DOHH2 (cell line): ENCODE results near the gene CBFA2T2.
A peak's percentile ranks its signal among the peaks of the same experiment; 100 is the strongest.

ENCODE experiments used
- H3F3A ChIP-seq: fragments of 200-600 bp; sonication (generic), shearing (Covaris generic); 2 replicates; pipeline ENCODE4 v1.6.0; 2016; ENCODE audit warnings: antibody characterized with exemption, mild to moderate bottlenecking; ENCODE audit not compliant: control insufficient read depth, insufficient read depth
- H3K27ac ChIP-seq: fragments of 200-600 bp; sonication (generic); 2 replicates; pipeline ENCODE4 v1.5.1; 2014; ENCODE audit warnings: low read depth, mild to moderate bottlenecking, low read length, moderate library complexity
- H3K27me3 ChIP-seq: fragments of 200-600 bp; sonication (generic); 2 replicates; pipeline ENCODE4 v1.6.1; 2014; ENCODE audit warnings: mild to moderate bottlenecking, low read length, mixed read lengths; ENCODE audit not compliant: control insufficient read depth
- H3K36me3 ChIP-seq: fragments of 200-600 bp; sonication (generic); 2 replicates; pipeline ENCODE4 v1.6.1; 2014; ENCODE audit warnings: mild to moderate bottlenecking, low read length, moderate library complexity, mixed read lengths; ENCODE audit not compliant: control insufficient read depth
- H3K4me1 ChIP-seq: fragments of 200-600 bp; sonication (generic); 2 replicates; pipeline ENCODE4 v1.6.1; 2014; ENCODE audit warnings: mild to moderate bottlenecking, low read length, mixed read lengths; ENCODE audit not compliant: control insufficient read depth
- H3K4me2 ChIP-seq: fragments of 200-600 bp; sonication (generic); 2 replicates; pipeline ENCODE4 v1.6.0; 2014; ENCODE audit warnings: mild to moderate bottlenecking, low read length, moderate library complexity
- H3K4me3 ChIP-seq: fragments of 200-600 bp; sonication (generic); 2 replicates; pipeline ENCODE4 v1.5.1; 2014; ENCODE audit warnings: mild to moderate bottlenecking, low read length, mixed read lengths
- H3K79me2 ChIP-seq: fragments of 200-600 bp; sonication (generic); 2 replicates; pipeline ENCODE4 v1.6.1; 2014; ENCODE audit warnings: mild to moderate bottlenecking, low read length, mixed read lengths; ENCODE audit not compliant: control insufficient read depth
- H3K9me2 ChIP-seq: fragments of 200-600 bp; sonication (generic); replicated peaks from 2 replicates; pipeline ENCODE4 v1.6.1; 2014; ENCODE audit warnings: mild to moderate bottlenecking, low read length, mixed read lengths; ENCODE audit not compliant: control insufficient read depth
- H3K9me3 ChIP-seq: fragments of 200-600 bp; sonication (generic); 2 replicates; pipeline ENCODE4 v1.6.1; 2014; ENCODE audit warnings: antibody characterized with exemption, low read length, mixed read lengths; ENCODE audit not compliant: control insufficient read depth, insufficient read depth
- H4K20me1 ChIP-seq: fragments of 200-600 bp; sonication (generic); 2 replicates; pipeline ENCODE4 v1.6.0; 2014; ENCODE audit warnings: low read depth, mild to moderate bottlenecking, antibody characterized with exemption, low read length, moderate library complexity; ENCODE audit not compliant: control insufficient read depth, insufficient read depth
- EZH2phosphoT487 ChIP-seq: fragments of 200-600 bp; sonication (generic); IDR thresholded peaks from 2 replicates; pipeline ENCODE4 v1.6.1; 2017; ENCODE audit warnings: borderline replicate concordance, mild to moderate bottlenecking, antibody characterized with exemption, low read length, moderate library complexity, mixed read lengths
- TF ChIP-seq, protein P1 (sequence below): fragments of 200-600 bp; sonication (generic); IDR thresholded peaks from one replicate; pipeline ENCODE4 v1.5.1; 2014; ENCODE audit warnings: antibody characterized with exemption, mild to moderate bottlenecking, low read depth, low read length; ENCODE audit not compliant: poor library complexity, severe bottlenecking

CBFA2T2 gene

DNA sequence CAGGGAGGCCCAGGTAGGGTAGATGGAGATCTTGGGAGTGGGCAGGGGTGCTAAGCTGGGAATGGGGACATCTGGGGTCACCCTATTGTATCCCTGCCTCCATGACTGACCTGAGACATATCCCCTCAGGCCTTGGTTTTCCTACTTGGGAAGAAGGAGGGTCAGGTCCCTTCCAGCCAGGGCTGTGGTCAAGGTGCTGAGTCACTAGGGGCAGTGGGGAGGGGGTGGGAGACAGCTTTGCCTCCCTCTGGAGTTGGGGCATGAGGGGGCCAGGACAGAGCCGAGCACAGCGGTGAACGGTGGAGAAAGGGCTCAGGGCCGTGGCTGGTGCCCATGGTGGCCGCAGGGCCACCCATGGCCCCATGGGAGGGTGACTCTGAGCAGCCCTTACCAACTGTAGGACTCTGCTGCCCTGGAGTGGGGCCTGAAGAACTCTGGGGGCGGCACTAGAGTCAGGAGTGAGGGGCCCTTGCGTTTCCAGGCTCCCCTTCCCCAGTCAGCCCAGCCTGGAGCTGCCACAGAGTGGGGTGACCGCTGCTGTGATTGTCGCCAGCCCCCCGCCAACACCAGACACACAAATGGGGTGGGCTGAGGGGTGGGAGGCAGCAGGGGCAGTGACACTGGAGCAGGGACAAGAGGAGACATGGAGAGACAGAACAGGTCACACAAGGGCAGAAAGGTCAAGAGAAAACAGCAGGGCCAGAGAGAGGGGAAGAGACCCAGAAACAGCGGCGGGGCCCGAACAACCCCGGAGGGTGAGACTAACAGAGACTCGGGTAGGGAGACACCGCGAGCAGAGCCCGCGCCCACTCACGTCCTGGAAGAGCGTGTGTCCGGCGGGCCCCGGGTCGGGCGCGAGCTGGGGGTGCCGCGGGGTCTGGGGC, 183.8 kb downstream of the CBFA2T2 start:
- H3K36me3 ChIP-seq: peaks cover 48% of the 10 kb centered on the region
- peak overlapping the region; percentile 84 for H3K4me3 ChIP-seq
- H3K79me2 ChIP-seq: peaks cover 13% of the 10 kb centered on the region
- H4K20me1 ChIP-seq: peaks cover 4% of the 10 kb centered on the region; the same call in 1 of the 2 replicates
- no peaks in the 10 kb centered on the region for H3K9me2 ChIP-seq
- H3K9me3 ChIP-seq: no peaks in the 10 kb centered on the region
- no peak overlapping the region for H3K27ac ChIP-seq
- H3K27me3 ChIP-seq: no peaks in the 10 kb centered on the region
- peaks cover 40% of the 10 kb centered on the region for H3K4me1 ChIP-seq
- peak overlapping the region; percentile 93 for H3K4me2 ChIP-seq
- H3F3A ChIP-seq: peaks cover 31% of the 10 kb centered on the region
- TF ChIP-seq, protein P1, sequence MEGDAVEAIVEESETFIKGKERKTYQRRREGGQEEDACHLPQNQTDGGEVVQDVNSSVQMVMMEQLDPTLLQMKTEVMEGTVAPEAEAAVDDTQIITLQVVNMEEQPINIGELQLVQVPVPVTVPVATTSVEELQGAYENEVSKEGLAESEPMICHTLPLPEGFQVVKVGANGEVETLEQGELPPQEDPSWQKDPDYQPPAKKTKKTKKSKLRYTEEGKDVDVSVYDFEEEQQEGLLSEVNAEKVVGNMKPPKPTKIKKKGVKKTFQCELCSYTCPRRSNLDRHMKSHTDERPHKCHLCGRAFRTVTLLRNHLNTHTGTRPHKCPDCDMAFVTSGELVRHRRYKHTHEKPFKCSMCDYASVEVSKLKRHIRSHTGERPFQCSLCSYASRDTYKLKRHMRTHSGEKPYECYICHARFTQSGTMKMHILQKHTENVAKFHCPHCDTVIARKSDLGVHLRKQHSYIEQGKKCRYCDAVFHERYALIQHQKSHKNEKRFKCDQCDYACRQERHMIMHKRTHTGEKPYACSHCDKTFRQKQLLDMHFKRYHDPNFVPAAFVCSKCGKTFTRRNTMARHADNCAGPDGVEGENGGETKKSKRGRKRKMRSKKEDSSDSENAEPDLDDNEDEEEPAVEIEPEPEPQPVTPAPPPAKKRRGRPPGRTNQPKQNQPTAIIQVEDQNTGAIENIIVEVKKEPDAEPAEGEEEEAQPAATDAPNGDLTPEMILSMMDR: no peak

DNA sequence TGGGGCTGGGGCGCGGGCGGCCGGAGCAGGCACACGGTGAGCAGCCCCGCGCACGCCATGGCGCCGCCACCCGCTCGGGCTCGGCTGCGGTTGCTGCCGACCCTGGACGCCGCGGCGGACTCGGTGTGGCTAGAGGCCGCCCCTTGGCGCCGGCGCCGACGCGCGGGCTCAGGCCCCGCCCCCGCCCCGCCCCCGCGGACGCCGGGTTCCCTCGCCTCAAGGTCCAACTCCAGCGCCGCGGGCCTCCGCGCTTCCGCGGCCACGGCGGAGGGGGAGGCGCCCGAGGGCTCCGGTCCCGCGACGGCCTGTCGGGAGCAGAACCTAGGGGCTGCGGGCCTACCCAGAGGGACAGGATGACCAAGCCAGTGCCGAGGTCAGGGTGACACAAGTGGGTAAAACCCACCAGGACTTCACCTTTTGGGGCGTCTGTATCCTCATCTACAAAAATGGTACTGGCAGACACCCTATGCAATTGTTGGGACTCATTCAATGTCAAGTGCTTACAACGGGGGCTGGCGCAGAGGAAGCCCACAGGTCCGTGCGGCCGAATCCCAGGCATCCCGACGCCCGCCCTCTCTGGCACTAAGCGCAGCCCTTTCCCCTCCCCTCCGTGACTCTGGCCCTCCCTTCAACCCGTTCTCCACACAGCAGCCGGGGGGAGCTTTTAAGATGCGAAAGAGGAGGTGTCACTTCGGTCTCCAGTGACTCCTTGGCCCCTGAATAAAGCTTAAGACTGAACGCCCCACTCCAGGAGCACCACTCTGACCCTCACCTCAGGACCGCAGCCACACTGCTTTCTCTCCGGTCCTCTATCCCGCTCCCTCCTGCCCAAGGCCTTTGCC, 184.6 kb downstream of the CBFA2T2 start, which contains the start of gene NECAB3:
NECAB3 (minus strand) TSS at position 135 of the 842 bp plus-strand sequence; CDS start at position 59, 76 bp downstream.
- Histone ChIP-seq H3F3A (peaks cover 37% of the 10 kb centered on the region), H3K4me3 (peak within 1 kb of the TSS; percentile 84), H3K9me2 (no peaks in the 10 kb centered on the region), H4K20me1 (peaks cover 7% of the 10 kb centered on the region; the same call in 1 of the 2 replicates), H3K27me3 (no peaks in the 10 kb centered on the region), H3K4me1 (peaks cover 42% of the 10 kb centered on the region), H3K36me3 (peaks cover 49% of the 10 kb centered on the region), H3K9me3 (no peaks in the 10 kb centered on the region), H3K27ac (peak within 1 kb of the TSS; percentile 40), H3K4me2 (peak within 1 kb of the TSS; percentile 93), H3K79me2 (peaks cover 17% of the 10 kb centered on the region)
- TF ChIP-seq, protein P1: no peak

DNA sequence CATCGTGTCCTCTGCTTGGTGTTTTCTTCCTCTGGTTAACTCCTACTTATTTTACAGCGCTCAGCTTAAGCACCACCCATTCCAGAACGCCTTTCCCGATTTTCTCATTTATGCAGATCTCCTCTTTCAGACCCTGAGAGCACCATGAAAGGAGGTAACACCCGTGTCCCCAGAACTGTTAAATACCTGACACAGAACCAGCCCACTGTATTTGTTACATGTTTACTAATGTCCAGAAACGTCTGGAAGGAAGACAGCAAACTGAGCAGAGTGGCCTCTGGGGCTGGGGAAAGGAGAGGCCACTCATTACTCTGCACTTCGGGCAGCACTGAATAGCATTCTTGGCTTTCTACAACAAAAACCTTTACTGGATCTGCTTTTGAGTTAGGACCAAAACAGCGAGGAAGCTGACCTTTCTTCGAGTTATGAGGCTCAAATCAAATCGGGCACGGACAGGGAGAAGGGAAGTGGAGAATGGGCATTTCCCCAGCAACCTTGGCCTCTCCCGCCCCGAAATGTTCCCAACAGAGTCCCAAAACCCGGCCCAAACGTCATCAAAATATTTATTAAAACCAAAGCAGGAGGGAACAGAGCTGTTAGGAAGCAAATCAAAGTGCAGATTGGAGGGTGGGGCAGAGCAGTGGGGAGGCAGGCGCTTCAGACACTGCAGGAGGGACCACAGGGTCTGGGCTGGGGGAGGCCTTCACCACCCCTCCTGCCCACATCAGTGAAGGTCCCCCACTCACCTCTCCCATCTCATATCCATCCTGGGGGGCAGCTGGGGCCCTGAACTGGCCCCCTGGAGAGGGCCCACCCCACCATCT, 185.5 kb downstream of the CBFA2T2 start:
- Histone ChIP-seq H3K4me1 (peaks cover 48% of the 10 kb centered on the region), H4K20me1 (peaks cover 10% of the 10 kb centered on the region; the same call in 1 of the 2 replicates), H3K79me2 (peaks cover 25% of the 10 kb centered on the region), H3K9me3 (no peaks in the 10 kb centered on the region), H3F3A (peaks cover 35% of the 10 kb centered on the region), H3K27ac (peak overlapping the region; percentile 40), H3K9me2 (no peaks in the 10 kb centered on the region), H3K36me3 (peaks cover 57% of the 10 kb centered on the region), H3K4me3 (peak overlapping the region; percentile 84), H3K4me2 (peak overlapping the region; percentile 63), H3K27me3 (no peaks in the 10 kb centered on the region)
- TF ChIP-seq EZH2phosphoT487: no peak
- TF ChIP-seq, protein P1: no peak
